Measurements from ENCODE around the gene ZBTB7B.
A peak's percentile ranks its signal among the peaks of the same experiment; 100 is the strongest.
"Not testable (repeated sequence)": the region's sequence is repeated elsewhere in the genome, so short reads cannot be mapped to it uniquely, and the experiment has no call there.

Gene ZBTB7B

DNA sequence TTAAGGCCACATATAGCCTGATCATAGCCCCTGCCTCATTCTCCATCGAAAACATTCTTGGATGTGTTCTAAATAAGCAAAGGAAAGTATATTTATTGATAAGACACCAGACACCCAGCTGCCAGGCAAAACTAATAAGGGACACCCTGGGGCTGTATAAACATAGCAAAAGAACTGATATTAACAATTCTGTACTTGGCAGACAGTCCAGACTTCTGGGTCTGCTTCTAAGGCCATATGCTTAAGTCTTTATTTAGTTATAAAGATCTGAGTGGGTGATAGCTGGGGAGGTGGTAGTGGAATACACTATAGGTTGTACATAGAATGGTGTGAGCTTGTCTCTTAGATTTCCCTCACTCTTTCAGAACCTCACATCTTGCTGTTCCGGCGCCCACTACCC lies 24.2 kb upstream of the ZBTB7B start:
- Histone ChIP-seq H3K36me3 (peaks cover 0 to 52% (median 33%) of the 10 kb centered on the region in 11 experiments; a peak in 19 of 22 replicates), H3K27me3 (no peaks in the 10 kb centered on the region), H3K9ac (peak overlapping the region in 7 of 11 experiments; percentile 38 to 99 (median 74); a peak in 6 of 22 replicates), H3K4me2 (peak overlapping the region; percentile 26 to 95 (median 91); a peak in 15 of 22 replicates), H3K9me3 (replicated peaks in 1 of 11) (no peaks in the 10 kb centered on the region), H3K27ac (peak overlapping the region in 7 of 11 experiments; percentile 7 to 98 (median 94); a peak in 8 of 22 replicates), H4K20me1 (peaks cover 0 to 2% (median 0%) of the 10 kb centered on the region in 11 experiments; a peak in 3 of 22 replicates), H3K4me1 (peaks cover 32 to 51% (median 37%) of the 10 kb centered on the region in 10 experiments), H3K4me3 (no peak overlapping the region)
- no peak for TF ChIP-seq Cebpa-rat (IDR thresholded peaks at IDR 0.05)

DNA sequence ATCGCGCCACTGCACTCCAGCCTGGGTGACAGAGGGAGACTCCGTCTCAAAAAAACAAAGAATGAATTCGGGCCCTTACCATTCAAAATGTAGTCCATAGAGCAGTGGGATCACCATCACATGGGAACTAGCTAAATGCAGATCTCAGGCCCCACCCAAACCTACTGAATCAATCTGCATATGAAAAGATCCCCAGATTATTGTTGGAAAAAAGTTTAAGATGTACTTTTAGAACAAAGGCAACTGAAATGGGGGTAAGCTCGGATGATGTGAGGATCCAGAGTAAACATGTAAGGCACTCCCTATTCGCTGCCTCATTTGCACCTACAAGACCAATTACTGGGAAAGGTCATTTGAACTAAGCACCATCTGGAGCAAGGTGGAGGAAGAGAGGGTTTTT lies 20.3 kb upstream of the ZBTB7B start:
- H3K27me3 ChIP-seq = no peaks in the 10 kb centered on the region
- H3K27ac ChIP-seq = peak overlapping the region in 9 of 11 experiments; percentile 43 to 82 (median 72); a peak in 16 of 22 replicates
- H3K4me3 ChIP-seq = peak overlapping the region; percentile 73 to 91 (median 84)
- peaks cover 33 to 56% (median 43%) of the 10 kb centered on the region in 10 experiments for H3K4me1 ChIP-seq
- H3K9me3 ChIP-seq (replicated peaks in 1 of 11) = no peaks in the 10 kb centered on the region
- H3K4me2 ChIP-seq = peak overlapping the region; percentile 73 to 97 (median 86)
- peaks cover 0 to 12% (median 5%) of the 10 kb centered on the region in 11 experiments; a peak in 12 of 22 replicates for H4K20me1 ChIP-seq
- H3K36me3 ChIP-seq = peaks cover 7 to 70% (median 49%) of the 10 kb centered on the region in 11 experiments
- H3K9ac ChIP-seq = peak overlapping the region; percentile 43 to 91 (median 78); a peak in 21 of 22 replicates
- no peak for TF ChIP-seq Cebpa-rat (IDR thresholded peaks at IDR 0.05)

DNA sequence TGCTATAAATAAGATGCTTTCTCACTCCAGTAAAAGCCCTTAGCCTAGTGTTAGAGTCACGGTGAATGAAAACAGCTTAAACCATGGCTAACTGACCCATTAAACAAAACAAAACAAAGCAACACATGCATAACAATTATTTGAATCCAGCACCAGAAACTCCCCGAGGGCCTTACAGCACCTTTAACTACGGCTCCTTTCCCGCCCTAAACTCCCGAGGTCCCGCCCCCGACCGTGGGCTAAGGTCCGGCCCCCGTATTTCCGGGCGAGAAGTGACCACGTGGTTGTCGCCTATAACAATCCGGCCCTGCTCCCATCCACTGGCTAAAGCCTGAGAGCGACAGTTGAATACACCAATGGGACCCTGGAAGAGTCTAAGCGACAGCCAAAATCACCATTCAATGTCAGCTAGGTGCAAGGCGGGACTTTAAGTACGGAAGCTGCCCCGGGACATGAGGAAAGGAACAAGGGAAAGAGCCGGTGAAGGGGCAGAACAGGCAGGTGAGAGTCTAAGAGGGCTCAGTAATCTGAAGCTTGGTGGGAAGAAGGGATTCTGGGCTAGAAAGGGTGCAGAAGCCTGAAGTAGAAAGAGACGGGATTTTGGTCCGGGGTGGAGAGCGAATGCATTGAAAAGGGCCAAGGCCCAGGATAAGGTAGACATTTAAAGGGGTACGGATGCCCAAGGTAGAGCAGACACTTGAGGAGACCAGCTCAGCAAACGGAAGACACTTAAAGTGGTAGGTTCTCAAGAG lies 19.5 kb upstream of the ZBTB7B start, which contains the start of gene FLAD1:
TSS of gene FLAD1 (plus strand) at position 448 of the 752 bp plus-strand sequence. CDS start 351 bp downstream, outside the sequence.
- H3K36me3 ChIP-seq = peaks cover 14 to 70% (median 54%) of the 10 kb centered on the region in 11 experiments
- H3K27ac ChIP-seq = peak within 1 kb of the TSS; percentile 49 to 84 (median 80); a peak in 21 of 22 replicates
- H3K4me3 ChIP-seq = peak within 1 kb of the TSS; percentile 73 to 91 (median 84)
- peaks cover 34 to 55% (median 42%) of the 10 kb centered on the region in 10 experiments for H3K4me1 ChIP-seq
- no peaks in the 10 kb centered on the region for H3K9me3 ChIP-seq (replicated peaks in 1 of 11)
- no peaks in the 10 kb centered on the region for H3K27me3 ChIP-seq
- H4K20me1 ChIP-seq = peaks cover 0 to 19% (median 12%) of the 10 kb centered on the region in 11 experiments; a peak in 14 of 22 replicates
- H3K4me2 ChIP-seq = peak within 1 kb of the TSS; percentile 88 to 100 (median 97)
- peak within 1 kb of the TSS; percentile 76 to 91 (median 87) for H3K9ac ChIP-seq
- no peak for TF ChIP-seq Cebpa-rat (IDR thresholded peaks at IDR 0.05)

DNA sequence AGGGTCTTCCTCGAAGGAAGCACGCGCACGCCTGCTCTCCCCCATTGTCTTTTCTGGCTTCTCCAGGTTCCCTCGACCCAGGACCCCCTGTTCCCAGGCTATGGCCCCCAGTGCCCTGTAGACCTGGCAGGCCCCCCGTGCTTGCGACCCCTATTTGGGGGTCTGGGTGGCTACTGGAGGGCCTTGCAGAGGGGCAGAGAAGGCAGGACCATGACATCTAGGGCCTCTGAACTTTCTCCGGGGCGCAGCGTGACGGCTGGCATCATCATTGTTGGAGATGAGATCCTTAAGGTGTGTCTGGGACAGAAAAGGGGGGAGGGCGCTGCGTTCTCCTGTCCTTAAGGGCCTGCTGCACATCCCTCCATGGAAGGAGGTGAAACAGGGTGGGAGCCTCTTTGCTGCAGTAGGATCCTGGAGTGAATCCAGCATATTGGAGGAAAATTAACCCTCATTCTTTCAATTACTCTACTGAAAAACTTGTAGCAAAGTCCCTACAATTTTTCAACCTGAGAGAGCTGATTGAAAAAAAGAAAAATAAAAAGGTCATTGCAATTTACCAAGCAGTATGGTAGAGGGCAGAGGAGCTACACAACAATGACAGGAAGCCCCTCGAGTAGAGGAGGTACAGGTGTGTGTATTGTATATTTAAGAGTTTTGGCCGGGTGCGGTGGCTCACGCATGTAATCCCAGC lies 18.7 kb upstream of the ZBTB7B start:
- peaks cover 23 to 71% (median 57%) of the 10 kb centered on the region in 11 experiments for H3K36me3 ChIP-seq
- H3K9me3 ChIP-seq (replicated peaks in 1 of 11) = no peaks in the 10 kb centered on the region
- H3K4me2 ChIP-seq = peak overlapping the region; percentile 88 to 100 (median 97)
- no peak for TF ChIP-seq Cebpa-rat (IDR thresholded peaks at IDR 0.05)
- peak overlapping the region; percentile 49 to 84 (median 80); a peak in 21 of 22 replicates for H3K27ac ChIP-seq
- peaks cover 0 to 28% (median 21%) of the 10 kb centered on the region in 11 experiments; a peak in 16 of 22 replicates for H4K20me1 ChIP-seq
- peaks cover 32 to 59% (median 44%) of the 10 kb centered on the region in 10 experiments for H3K4me1 ChIP-seq
- peak overlapping the region; percentile 73 to 91 (median 84) for H3K4me3 ChIP-seq
- H3K9ac ChIP-seq = peak overlapping the region; percentile 76 to 91 (median 87)
- no peaks in the 10 kb centered on the region for H3K27me3 ChIP-seq

DNA sequence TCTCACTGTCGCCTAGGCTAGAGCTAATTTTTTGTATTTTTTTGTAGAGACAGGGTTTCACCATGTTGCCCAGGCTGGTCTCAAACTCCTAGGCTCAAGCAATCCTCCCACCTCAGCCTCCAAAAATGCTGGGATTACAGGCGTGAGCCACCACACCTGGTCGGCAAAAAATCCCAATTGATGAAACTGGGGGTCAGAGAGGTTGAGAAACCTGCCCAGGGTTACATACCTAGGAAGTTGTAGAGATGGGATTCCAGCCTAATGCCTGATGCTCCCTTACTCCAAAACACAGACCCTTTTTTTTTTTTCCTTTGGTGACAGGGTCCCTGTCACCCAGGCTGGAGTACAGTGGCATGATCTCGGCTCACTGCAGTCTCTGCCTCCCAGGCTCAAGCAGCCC lies 15.9 kb upstream of the ZBTB7B start:
- not testable (repeated sequence) for H3K4me2 ChIP-seq
- H3K36me3 ChIP-seq = peaks cover 49 to 70% (median 58%) of the 10 kb centered on the region in 11 experiments

DNA sequence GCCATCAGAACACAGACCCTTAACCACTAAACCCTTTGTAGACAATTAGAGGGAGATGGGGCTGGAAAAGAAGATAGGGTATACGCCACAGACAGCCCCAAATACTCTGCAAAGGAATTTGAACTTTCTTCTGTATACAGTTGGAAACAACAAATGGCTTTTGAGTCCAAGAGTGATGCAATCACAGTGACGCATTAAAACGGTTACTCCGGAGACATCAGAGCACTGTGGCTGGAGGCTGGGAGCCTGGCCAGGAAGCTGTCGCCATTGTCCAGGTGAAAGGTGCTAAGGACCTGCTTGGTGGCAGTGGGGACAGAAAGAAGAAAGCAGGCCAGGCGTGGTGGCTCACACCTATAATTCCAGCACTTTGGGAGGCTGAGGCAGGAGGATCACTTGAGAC lies 15.3 kb upstream of the ZBTB7B start:
- Histone ChIP-seq H3K4me3 (no peak overlapping the region), H3K9me3 (replicated peaks in 1 of 11) (no peaks in the 10 kb centered on the region), H3K4me1 (peaks cover 29 to 59% (median 43%) of the 10 kb centered on the region in 10 experiments), H3K27ac (no peak overlapping the region), H3K4me2 (peak overlapping the region in 1 of 11 experiments; percentile 19; a peak in 1 of 22 replicates), H4K20me1 (peaks cover 0 to 44% (median 37%) of the 10 kb centered on the region in 11 experiments; a peak in 18 of 22 replicates), H3K36me3 (peaks cover 49 to 74% (median 59%) of the 10 kb centered on the region in 11 experiments), H3K9ac (no peak overlapping the region; a peak in 1 of 22 replicates), H3K27me3 (no peaks in the 10 kb centered on the region)
- TF ChIP-seq Cebpa-rat (IDR thresholded peaks at IDR 0.05) = no peak

More for the DNA sequence above, 15.9 kb upstream of the ZBTB7B start:
- not testable (repeated sequence) for H3K9me3 ChIP-seq (replicated peaks in 1 of 11); H3K27ac ChIP-seq; H3K27me3 ChIP-seq; H3K4me3 ChIP-seq
- H4K20me1 ChIP-seq = peaks cover 0 to 44% (median 37%) of the 10 kb centered on the region in 11 experiments; a peak in 18 of 22 replicates
- peak overlapping the region in 3 of 11 experiments; percentile 11 to 27 (median 13); a peak in 2 of 22 replicates for H3K9ac ChIP-seq
- peaks cover 32 to 64% (median 48%) of the 10 kb centered on the region in 10 experiments for H3K4me1 ChIP-seq

DNA sequence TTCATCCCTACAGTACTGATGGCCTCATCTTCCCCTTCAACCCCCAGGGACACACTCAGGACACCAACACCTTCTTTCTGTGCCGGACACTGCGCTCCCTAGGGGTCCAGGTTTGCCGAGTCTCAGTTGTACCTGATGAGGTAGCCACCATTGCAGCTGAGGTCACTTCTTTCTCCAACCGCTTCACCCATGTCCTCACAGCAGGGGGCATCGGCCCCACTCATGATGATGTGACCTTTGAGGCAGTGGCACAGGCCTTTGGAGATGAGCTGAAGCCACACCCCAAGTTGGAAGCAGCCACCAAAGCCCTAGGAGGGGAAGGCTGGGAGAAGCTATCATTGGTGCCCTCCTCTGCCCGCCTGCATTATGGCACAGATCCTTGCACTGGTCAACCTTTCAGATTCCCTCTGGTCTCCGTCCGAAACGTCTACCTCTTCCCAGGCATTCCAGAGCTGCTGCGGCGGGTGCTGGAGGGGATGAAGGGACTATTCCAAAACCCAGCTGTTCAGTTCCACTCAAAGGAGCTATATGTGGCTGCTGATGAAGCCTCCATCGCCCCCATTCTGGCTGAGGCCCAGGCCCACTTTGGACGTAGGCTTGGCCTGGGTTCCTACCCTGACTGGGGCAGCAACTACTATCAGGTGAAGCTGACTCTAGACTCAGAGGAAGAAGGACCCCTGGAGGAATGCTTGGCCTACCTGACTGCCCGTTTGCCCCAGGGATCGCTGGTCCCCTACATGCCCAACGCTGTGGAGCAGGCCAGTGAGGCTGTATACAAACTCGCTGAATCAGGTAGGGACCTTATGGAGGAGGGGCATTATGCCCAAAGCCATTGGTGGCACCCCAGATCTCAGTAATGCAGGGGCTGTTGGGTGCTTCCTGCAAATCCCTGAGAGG lies 14.3 kb upstream of the ZBTB7B start:
- TF ChIP-seq Cebpa-rat (IDR thresholded peaks at IDR 0.05) = no peak
- peak overlapping the region in 5 of 11 experiments; percentile 3 to 60 (median 10); a peak in 9 of 22 replicates for H3K9ac ChIP-seq
- H4K20me1 ChIP-seq = peaks cover 0 to 52% (median 39%) of the 10 kb centered on the region in 11 experiments; a peak in 18 of 22 replicates
- H3K27ac ChIP-seq = no peak overlapping the region
- peak overlapping the region in 3 of 11 experiments; percentile 1 to 29 (median 19); a peak in 3 of 22 replicates for H3K4me2 ChIP-seq
- H3K27me3 ChIP-seq = no peaks in the 10 kb centered on the region
- H3K9me3 ChIP-seq (replicated peaks in 1 of 11) = no peaks in the 10 kb centered on the region
- H3K4me3 ChIP-seq = no peak overlapping the region
- H3K36me3 ChIP-seq = peaks cover 49 to 78% (median 59%) of the 10 kb centered on the region in 11 experiments
- peaks cover 32 to 65% (median 48%) of the 10 kb centered on the region in 10 experiments for H3K4me1 ChIP-seq
